Fibroblast of pulmonary artery (primary cell): Measurements from ENCODE around the gene ADARB2.

Source experiments
- DNase-seq: peaks from one replicate; pipeline ENCODE4 v3.0.0-alpha.2; 2010; ENCODE audit warnings: low read depth
- H3K4me3 ChIP-seq: replicated peaks from 2 replicates; pipeline ENCODE4 v1.5.1; 2011; ENCODE audit warnings: low read depth, mild to moderate bottlenecking, control low read depth, low read length, moderate library complexity
- TF ChIP-seq, protein P1 (sequence below): IDR thresholded peaks from 2 replicates; pipeline ENCODE4 v1.5.1; 2011; ENCODE audit warnings: mild to moderate bottlenecking, control low read depth, low read length, inconsistent platforms; ENCODE audit errors: missing control alignments

ADARB2 gene

DNA sequence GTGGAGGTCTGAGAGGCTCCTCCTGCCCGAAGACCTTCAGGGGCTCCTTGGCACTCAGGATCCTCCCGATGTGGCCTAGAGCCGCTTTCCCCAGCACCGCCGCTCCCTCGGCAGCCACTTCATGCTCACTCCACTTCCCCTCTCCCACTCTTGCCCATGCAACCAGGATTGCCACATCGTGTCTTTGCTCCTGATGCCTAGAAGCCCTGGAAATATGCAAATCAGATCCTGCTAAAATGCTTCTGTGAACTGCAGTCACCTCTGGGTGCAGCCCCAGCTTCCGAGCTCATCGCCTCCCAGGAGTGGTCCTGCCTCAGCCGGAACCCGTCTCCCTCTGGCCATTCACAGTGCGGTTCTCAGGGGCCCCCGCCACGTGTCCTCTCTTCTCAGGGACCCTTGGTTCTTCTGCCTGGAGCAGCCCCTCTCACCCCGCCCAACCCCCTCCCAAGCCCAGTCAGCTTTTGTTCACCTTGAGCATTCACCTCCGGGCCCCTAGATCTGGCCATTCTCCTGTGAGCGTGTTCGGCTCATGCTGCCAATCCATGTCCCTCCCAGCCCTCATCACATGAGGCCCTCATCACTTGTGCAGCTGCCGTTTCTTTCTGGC is 175.5 kb downstream of the ADARB2 start:
- TF ChIP-seq, protein P1, sequence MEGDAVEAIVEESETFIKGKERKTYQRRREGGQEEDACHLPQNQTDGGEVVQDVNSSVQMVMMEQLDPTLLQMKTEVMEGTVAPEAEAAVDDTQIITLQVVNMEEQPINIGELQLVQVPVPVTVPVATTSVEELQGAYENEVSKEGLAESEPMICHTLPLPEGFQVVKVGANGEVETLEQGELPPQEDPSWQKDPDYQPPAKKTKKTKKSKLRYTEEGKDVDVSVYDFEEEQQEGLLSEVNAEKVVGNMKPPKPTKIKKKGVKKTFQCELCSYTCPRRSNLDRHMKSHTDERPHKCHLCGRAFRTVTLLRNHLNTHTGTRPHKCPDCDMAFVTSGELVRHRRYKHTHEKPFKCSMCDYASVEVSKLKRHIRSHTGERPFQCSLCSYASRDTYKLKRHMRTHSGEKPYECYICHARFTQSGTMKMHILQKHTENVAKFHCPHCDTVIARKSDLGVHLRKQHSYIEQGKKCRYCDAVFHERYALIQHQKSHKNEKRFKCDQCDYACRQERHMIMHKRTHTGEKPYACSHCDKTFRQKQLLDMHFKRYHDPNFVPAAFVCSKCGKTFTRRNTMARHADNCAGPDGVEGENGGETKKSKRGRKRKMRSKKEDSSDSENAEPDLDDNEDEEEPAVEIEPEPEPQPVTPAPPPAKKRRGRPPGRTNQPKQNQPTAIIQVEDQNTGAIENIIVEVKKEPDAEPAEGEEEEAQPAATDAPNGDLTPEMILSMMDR: no peak
- no peak for DNase-seq
- H3K4me3 ChIP-seq: no peak overlapping the region

DNA sequence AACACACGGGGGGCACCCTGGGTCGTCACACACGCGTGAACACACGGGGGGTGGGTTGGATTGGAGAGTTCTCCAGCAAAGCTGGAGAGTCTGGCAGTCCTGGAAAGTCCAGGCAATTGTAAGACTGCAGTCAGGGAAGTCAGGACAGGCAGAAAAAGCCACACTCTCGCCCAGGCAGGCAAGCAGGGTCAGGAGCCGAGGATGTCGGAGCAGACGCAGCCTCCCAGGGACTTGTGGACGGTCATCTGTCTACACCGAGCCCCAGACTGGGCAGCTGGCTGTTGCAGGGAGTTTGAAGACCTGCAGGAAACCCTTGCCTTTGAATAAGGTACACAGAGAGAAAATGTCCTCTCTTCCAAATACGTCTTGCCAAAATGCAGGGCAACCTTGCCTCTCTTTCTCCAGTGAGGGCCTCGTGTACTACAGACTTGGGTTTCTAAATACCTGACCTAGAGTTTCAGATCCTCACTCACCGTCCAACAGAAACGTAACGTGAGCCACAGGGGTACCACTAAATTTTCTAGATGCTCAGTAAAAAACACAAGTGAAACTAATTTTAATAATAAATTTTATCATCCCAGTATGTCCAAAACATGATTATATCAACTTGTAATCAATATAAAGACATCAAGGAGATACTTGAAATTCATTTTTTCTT is 176.7 kb downstream of the ADARB2 start:
- H3K4me3 ChIP-seq: no peak overlapping the region
- TF ChIP-seq, protein P1: no peak
- DNase-seq: no peak

DNA sequence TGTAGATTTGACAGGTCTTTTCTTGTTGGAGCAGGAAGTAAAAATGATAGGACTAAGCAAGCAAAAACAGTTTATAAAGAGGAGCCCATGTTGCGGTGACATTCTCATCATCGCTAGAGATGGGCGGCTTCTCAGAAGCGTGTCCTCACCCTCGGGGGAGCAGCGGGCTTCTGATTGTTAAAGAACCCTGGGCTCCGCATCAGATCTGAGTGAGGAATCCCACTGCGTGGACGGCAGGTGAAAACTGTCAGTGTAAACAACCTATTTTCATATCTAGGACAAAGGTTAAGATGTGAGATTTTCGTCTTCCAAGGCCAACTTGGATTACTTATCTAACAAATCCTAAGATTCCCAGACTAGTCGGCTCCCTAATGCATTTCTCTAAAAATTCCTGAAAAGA is 177.6 kb downstream of the ADARB2 start:
- TF ChIP-seq, protein P1: no peak
- H3K4me3 ChIP-seq: no peak overlapping the region
- no peak for DNase-seq

DNA sequence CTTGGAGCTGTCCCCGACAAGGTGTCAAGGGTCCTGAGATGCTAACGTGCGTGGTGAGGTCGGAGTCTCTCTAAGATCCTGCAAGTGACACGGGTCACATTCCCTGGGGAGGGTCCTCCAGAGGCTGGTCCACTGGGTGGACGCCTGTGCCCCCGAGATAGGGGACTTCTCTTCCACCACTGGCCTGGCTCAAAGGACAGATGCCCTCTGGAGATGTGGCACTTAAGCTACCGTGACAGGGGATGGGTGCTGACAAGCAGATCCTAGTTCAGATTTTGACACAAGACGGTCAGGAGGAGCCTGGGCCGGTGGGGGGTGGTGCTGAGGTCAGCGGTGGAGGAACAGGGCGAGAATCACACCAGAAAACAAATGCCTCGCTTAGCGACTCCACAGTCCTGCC is 178.0 kb downstream of the ADARB2 start:
- H3K4me3 ChIP-seq: no peak overlapping the region
- TF ChIP-seq, protein P1: no peak
- no peak for DNase-seq

DNA sequence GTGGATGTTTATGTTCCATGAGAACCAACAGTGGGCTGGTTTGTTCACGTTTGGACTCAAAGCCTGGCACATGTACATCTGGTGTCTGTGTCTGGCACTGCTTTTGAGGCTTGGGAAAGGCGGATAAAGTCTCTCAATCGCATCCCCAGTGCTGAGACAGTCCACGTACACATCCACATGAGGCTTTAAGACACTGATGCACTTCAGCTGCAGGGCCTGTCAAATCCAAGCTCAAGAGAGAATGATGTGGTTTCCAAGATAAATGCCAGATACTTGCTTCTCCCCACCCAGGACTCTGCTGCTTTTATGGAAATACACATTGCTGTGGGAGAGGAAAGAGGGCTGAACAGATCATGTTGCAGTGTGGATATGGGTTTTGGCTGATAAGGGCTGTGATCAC is 178.4 kb downstream of the ADARB2 start:
- H3K4me3 ChIP-seq: no peak overlapping the region
- no peak for DNase-seq
- TF ChIP-seq, protein P1: no peak

DNA sequence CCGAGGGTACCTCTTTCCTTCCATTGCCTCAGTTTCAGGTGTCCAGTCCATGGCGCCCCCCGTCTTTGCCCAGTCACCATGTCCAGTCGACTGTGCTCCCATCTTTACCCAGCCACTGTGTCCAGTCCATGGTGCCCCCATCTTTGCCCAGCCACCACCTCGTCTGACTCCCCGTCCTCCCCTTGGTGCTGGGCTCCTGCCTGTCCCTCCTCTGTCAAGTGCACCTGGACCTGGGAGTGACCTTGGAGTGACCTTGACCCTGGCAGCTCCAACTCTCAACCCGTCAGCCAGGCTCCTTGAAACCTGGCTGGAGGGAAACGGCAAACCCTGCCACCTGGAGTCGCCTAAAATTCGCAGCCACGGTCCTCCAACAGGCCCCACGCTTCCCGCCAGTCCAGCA is 180.2 kb downstream of the ADARB2 start:
- H3K4me3 ChIP-seq: no peak overlapping the region
- DNase-seq: no peak
- TF ChIP-seq, protein P1: no peak

DNA sequence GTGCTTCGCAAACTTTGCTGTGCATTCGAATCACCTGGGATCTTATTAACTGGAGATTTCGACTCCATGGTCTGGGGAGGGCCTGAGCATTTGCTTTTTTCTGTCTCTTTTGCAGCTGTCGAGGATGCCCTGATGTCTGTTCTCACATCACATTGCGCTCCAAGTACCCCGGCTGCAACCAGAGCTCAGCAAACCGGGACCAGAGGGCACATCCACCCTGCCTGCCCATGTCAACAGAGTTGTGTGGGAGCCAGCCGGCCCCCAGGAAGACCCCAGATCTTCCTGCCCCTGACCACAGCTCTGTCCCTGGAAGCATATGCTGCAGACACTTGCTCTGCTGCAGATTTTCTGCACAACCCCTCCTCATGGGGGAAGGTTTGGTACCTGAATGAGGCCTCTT is 180.8 kb downstream of the ADARB2 start:
- H3K4me3 ChIP-seq: no peak overlapping the region
- no peak for DNase-seq
- TF ChIP-seq, protein P1: no peak
